Measurements from ENCODE around the gene FNDC3B.

GRCh38 chr3:172294223-172294806 lies 254.9 kb downstream of the FNDC3B start:
- TF ChIP-seq CTCF (IDR thresholded peaks at IDR 0.05; ENCODE audit: low read depth, low read length) (no peak), EZH2phosphoT487 (IDR thresholded peaks at IDR 0.05; ENCODE audit: low read depth) (no peak)

Measured in OCI-LY3 (cell line).